Measurements from ENCODE around the gene MICAL2.
A peak's percentile ranks its signal among the peaks of the same experiment; 100 is the strongest.

Gene MICAL2

GRCh38 chr11:12172493-12173013 is 62.2 kb downstream of the MICAL2 start:
- H3K9ac ChIP-seq (ENCODE audit: low read depth, low read length) = no peak overlapping the region
- H3K4me1 ChIP-seq (ENCODE audit: control insufficient read depth, insufficient read depth, low read length) = peaks cover 62% of the 10 kb centered on the region
- H3K36me3 ChIP-seq (ENCODE audit: insufficient read depth, low read length) = peaks cover 12% of the 10 kb centered on the region

GRCh38 chr11:12173111-12173510 is 62.7 kb downstream of the MICAL2 start:
- Histone ChIP-seq H3K27me3 (ENCODE audit: control insufficient read depth, insufficient read depth, low read length) (no peaks in the 10 kb centered on the region), H3K36me3 (ENCODE audit: insufficient read depth, low read length) (peaks cover 10% of the 10 kb centered on the region), H3K4me3 (ENCODE audit: low read length) (no peak overlapping the region), H3K4me1 (ENCODE audit: control insufficient read depth, insufficient read depth, low read length) (peaks cover 62% of the 10 kb centered on the region), H3K9ac (ENCODE audit: low read depth, low read length) (peak overlapping the region; percentile 83), H3K9me3 (replicated peaks; ENCODE audit: low read length) (no peaks in the 10 kb centered on the region), H3K4me2 (ENCODE audit: low read length) (no peak overlapping the region)

More at GRCh38 chr11:12172493-12173013, 62.2 kb downstream of the MICAL2 start:
- no peaks in the 10 kb centered on the region for H3K9me3 ChIP-seq (replicated peaks; ENCODE audit: low read length)
- H3K27me3 ChIP-seq (ENCODE audit: control insufficient read depth, insufficient read depth, low read length) = no peaks in the 10 kb centered on the region
- H3K4me3 ChIP-seq (ENCODE audit: low read length) = no peak overlapping the region
- no peak overlapping the region for H3K4me2 ChIP-seq (ENCODE audit: low read length)

GRCh38 chr11:12174128-12174476 is 63.7 kb downstream of the MICAL2 start:
- Histone ChIP-seq H3K36me3 (ENCODE audit: insufficient read depth, low read length) (peaks cover 7% of the 10 kb centered on the region), H3K4me1 (ENCODE audit: control insufficient read depth, insufficient read depth, low read length) (peaks cover 66% of the 10 kb centered on the region), H3K4me3 (ENCODE audit: low read length) (no peak overlapping the region), H3K9me3 (replicated peaks; ENCODE audit: low read length) (no peaks in the 10 kb centered on the region), H3K4me2 (ENCODE audit: low read length) (peak overlapping the region; percentile 23), H3K27me3 (ENCODE audit: control insufficient read depth, insufficient read depth, low read length) (no peaks in the 10 kb centered on the region), H3K9ac (ENCODE audit: low read depth, low read length) (peak overlapping the region; percentile 83)

DNA sequence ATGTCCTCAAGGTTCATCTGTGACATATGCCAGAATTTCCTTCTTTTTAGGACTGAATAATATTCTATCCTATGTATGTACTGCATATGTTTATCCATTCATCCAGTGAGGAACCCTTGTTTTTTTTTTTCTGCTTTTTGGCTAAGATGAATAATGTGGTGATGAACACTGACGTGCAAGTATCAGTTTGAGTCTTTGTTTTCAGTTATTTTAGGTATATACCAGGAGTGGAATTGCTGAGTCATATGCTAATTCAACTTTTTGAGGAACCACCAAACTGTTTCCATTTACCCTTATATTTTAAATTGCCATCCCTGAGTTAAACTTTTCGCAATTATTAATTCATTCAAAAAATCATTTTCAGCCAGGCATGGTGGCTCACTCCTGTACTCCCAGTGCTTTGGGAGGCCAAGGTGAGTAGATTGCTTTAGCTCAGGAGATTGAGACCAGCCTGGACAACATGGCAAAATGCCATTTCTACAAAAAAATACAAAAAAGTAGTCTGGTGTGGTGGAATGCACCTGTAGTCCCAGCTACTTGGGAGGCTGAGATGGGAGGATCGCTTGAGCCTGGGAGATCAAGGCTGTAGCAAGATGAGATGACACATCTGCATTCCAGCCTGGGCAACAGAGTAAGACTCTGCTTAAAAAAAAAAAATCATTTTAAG is 64.2 kb downstream of the MICAL2 start:
- Histone ChIP-seq H3K27me3 (ENCODE audit: control insufficient read depth, insufficient read depth, low read length) (no peaks in the 10 kb centered on the region), H3K36me3 (ENCODE audit: insufficient read depth, low read length) (peaks cover 7% of the 10 kb centered on the region), H3K4me1 (ENCODE audit: control insufficient read depth, insufficient read depth, low read length) (peaks cover 71% of the 10 kb centered on the region), H3K9me3 (replicated peaks; ENCODE audit: low read length) (no peaks in the 10 kb centered on the region), H3K9ac (ENCODE audit: low read depth, low read length) (peak overlapping the region; percentile 83), H3K4me3 (ENCODE audit: low read length) (no peak overlapping the region), H3K4me2 (ENCODE audit: low read length) (peak overlapping the region; percentile 23)

DNA sequence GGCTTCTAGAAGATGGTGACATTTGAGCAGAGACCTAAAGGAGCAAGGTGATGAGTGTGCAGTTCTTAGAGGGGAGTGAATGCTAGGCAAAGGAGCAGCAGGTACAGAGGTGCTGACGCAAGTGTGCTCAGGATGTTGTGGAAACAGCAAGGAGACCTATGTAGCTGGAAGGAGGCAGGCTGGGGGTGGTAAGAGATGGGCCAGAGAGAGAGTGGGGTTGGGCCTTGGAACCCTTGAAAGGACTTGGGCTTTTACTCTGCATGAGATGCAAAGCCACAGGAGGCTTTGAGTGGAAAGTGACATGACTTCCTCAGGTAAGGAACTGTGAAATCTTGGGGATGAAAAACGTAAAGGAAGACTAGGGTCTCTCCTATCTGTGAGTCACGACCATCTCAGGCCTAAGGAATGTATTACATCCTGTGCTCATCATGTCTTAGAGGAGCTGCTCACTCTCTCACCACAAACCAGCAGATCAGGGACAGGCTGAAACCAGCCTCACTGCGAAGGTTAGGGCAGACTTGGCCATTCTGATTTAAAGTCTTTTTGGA is 65.4 kb downstream of the MICAL2 start:
- Histone ChIP-seq H3K9me3 (replicated peaks; ENCODE audit: low read length) (no peaks in the 10 kb centered on the region), H3K9ac (ENCODE audit: low read depth, low read length) (peak overlapping the region; percentile 83), H3K4me1 (ENCODE audit: control insufficient read depth, insufficient read depth, low read length) (peaks cover 78% of the 10 kb centered on the region), H3K4me2 (ENCODE audit: low read length) (peak overlapping the region; percentile 51), H3K36me3 (ENCODE audit: insufficient read depth, low read length) (peaks cover 7% of the 10 kb centered on the region), H3K4me3 (ENCODE audit: low read length) (peak overlapping the region; percentile 1), H3K27me3 (ENCODE audit: control insufficient read depth, insufficient read depth, low read length) (no peaks in the 10 kb centered on the region)

- Histone ChIP-seq H3K27me3 (ENCODE audit: control insufficient read depth, insufficient read depth, low read length) (no peaks in the 10 kb centered on the region), H3K9ac (ENCODE audit: low read depth, low read length) (peak overlapping the region; percentile 83), H3K4me1 (ENCODE audit: control insufficient read depth, insufficient read depth, low read length) (peaks cover 77% of the 10 kb centered on the region), H3K4me2 (ENCODE audit: low read length) (peak overlapping the region; percentile 51), H3K36me3 (ENCODE audit: insufficient read depth, low read length) (peaks cover 7% of the 10 kb centered on the region), H3K4me3 (ENCODE audit: low read length) (peak overlapping the region; percentile 5), H3K9me3 (replicated peaks; ENCODE audit: low read length) (no peaks in the 10 kb centered on the region)
Observed at GRCh38 chr11:12176410-12176809, 66.0 kb downstream of the MICAL2 start.

- H3K27me3 ChIP-seq (ENCODE audit: control insufficient read depth, insufficient read depth, low read length) = no peaks in the 10 kb centered on the region
- peak overlapping the region; percentile 83 for H3K9ac ChIP-seq (ENCODE audit: low read depth, low read length)
- H3K4me2 ChIP-seq (ENCODE audit: low read length) = no peak overlapping the region
- no peaks in the 10 kb centered on the region for H3K36me3 ChIP-seq (ENCODE audit: insufficient read depth, low read length)
- peaks cover 90% of the 10 kb centered on the region for H3K4me1 ChIP-seq (ENCODE audit: control insufficient read depth, insufficient read depth, low read length)
- H3K4me3 ChIP-seq (ENCODE audit: low read length) = no peak overlapping the region
- H3K9me3 ChIP-seq (replicated peaks; ENCODE audit: low read length) = no peaks in the 10 kb centered on the region
Observed at GRCh38 chr11:12177739-12178338, 67.4 kb downstream of the MICAL2 start.

GRCh38 chr11:12179019-12179418 is 68.6 kb downstream of the MICAL2 start:
- H3K27me3 ChIP-seq (ENCODE audit: control insufficient read depth, insufficient read depth, low read length) = no peaks in the 10 kb centered on the region
- no peaks in the 10 kb centered on the region for H3K36me3 ChIP-seq (ENCODE audit: insufficient read depth, low read length)
- H3K4me2 ChIP-seq (ENCODE audit: low read length) = peak overlapping the region; percentile 25
- peaks cover 90% of the 10 kb centered on the region for H3K4me1 ChIP-seq (ENCODE audit: control insufficient read depth, insufficient read depth, low read length)
- H3K9me3 ChIP-seq (replicated peaks; ENCODE audit: low read length) = no peaks in the 10 kb centered on the region
- H3K4me3 ChIP-seq (ENCODE audit: low read length) = peak overlapping the region; percentile 1
- H3K9ac ChIP-seq (ENCODE audit: low read depth, low read length) = peak overlapping the region; percentile 72

GRCh38 chr11:12179531-12179930 is 69.1 kb downstream of the MICAL2 start:
- Histone ChIP-seq H3K9ac (ENCODE audit: low read depth, low read length) (peak overlapping the region; percentile 72), H3K4me3 (ENCODE audit: low read length) (peak overlapping the region; percentile 1), H3K4me1 (ENCODE audit: control insufficient read depth, insufficient read depth, low read length) (peaks cover 90% of the 10 kb centered on the region), H3K27me3 (ENCODE audit: control insufficient read depth, insufficient read depth, low read length) (no peaks in the 10 kb centered on the region), H3K36me3 (ENCODE audit: insufficient read depth, low read length) (no peaks in the 10 kb centered on the region), H3K4me2 (ENCODE audit: low read length) (peak overlapping the region; percentile 25), H3K9me3 (replicated peaks; ENCODE audit: low read length) (no peaks in the 10 kb centered on the region)

DNA sequence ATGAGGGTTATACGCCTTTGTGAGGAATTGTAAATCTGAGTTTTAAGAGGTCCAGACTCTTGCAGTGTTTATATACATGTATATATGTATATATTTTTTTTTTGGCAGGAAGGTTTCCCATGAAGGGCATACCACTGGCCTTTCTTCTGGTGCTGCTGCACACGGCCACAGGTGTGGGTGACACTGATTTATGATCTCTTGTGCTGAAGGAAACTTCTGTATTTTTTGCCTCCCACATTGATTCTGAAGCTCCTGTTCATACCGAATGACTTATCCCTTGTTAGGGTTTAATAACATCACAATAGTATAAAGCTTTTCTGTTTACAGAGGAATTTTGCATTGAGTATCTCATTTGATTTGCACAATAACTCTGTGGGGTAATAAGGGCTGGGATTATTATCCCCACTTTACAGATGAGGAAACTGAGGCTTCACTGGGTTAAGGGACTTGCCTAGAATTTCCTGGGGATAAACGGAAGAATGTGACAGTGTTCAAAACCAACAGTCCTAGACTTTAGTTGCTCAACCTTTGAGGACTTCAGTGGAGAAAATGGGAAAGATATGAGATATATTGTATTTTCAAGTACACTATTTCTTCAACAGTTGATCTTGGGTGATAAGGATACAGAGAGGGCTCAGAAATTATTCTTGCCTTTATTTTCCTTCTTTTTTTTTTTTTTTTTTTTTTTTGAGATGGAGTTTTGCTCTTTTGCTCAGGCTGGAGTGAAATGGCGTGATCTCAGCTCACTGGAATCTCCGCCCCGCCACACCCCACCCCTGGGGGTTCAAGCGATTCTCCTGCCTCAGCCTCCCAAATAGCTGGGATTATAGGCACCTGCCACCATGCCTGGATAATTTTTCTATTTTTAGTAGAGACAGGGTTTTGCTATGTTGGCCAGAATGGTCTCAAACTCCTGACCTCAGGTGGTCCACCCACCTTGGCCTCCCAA is 70.1 kb downstream of the MICAL2 start:
- H3K4me1 ChIP-seq (ENCODE audit: control insufficient read depth, insufficient read depth, low read length) = peaks cover 88% of the 10 kb centered on the region
- no peaks in the 10 kb centered on the region for H3K36me3 ChIP-seq (ENCODE audit: insufficient read depth, low read length)
- no peaks in the 10 kb centered on the region for H3K27me3 ChIP-seq (ENCODE audit: control insufficient read depth, insufficient read depth, low read length)
- no peak overlapping the region for H3K4me3 ChIP-seq (ENCODE audit: low read length)
- no peaks in the 10 kb centered on the region for H3K9me3 ChIP-seq (replicated peaks; ENCODE audit: low read length)
- H3K4me2 ChIP-seq (ENCODE audit: low read length) = no peak overlapping the region
- peak overlapping the region; percentile 72 for H3K9ac ChIP-seq (ENCODE audit: low read depth, low read length)

GRCh38 chr11:12182302-12182675 is 71.9 kb downstream of the MICAL2 start:
- Histone ChIP-seq H3K4me3 (ENCODE audit: low read length) (no peak overlapping the region), H3K4me1 (ENCODE audit: control insufficient read depth, insufficient read depth, low read length) (peaks cover 89% of the 10 kb centered on the region), H3K9ac (ENCODE audit: low read depth, low read length) (peak overlapping the region; percentile 77), H3K36me3 (ENCODE audit: insufficient read depth, low read length) (no peaks in the 10 kb centered on the region), H3K27me3 (ENCODE audit: control insufficient read depth, insufficient read depth, low read length) (no peaks in the 10 kb centered on the region), H3K9me3 (replicated peaks; ENCODE audit: low read length) (no peaks in the 10 kb centered on the region), H3K4me2 (ENCODE audit: low read length) (peak overlapping the region; percentile 57)

All from skeletal muscle satellite cell (primary cell).